H9 (cell line): ENCODE measurements around the gene SPHKAP. TPM values are rescaled to one million over a fixed set of nuclear protein-coding genes. Genes with fewer than 3 reads are reported as not detected.

Experiments used
- DNase-seq: peaks from one replicate; pipeline ENCODE4 v3.0.0-alpha.2; 2017
- H2AFZ ChIP-seq: one replicate; pipeline ENCODE4 v1.6.1; 2013; ENCODE audit warnings: mild to moderate bottlenecking, low read length, control low read depth, moderate library complexity
- H2AK5ac ChIP-seq: 2 replicates; pipeline ENCODE4 v1.6.1; 2013; ENCODE audit warnings: low read length, control low read depth, mixed read lengths; ENCODE audit not compliant: insufficient read length
- H2BK120ac ChIP-seq: one replicate; pipeline ENCODE4 v1.6.1; 2013; ENCODE audit warnings: low read depth, mild to moderate bottlenecking, low read length, control low read depth, inconsistent platforms; ENCODE audit not compliant: poor library complexity, severe bottlenecking
- H2BK12ac ChIP-seq: 2 replicates; pipeline ENCODE4 v1.6.1; 2013; ENCODE audit warnings: low read length, control low read depth, mixed read lengths, low read depth; ENCODE audit not compliant: insufficient read length
- H2BK15ac ChIP-seq: 2 replicates; pipeline ENCODE4 v1.6.1; 2013; ENCODE audit warnings: low read depth, low read length, control low read depth
- H2BK20ac ChIP-seq: one replicate; pipeline ENCODE4 v1.6.1; 2013; ENCODE audit warnings: low read depth, mild to moderate bottlenecking, low read length, control low read depth, inconsistent platforms; ENCODE audit not compliant: poor library complexity, severe bottlenecking
- H2BK5ac ChIP-seq: 2 replicates; pipeline ENCODE4 v1.6.1; 2013; ENCODE audit warnings: low read length, control low read depth, mixed read lengths; ENCODE audit not compliant: insufficient read length
- H3K14ac ChIP-seq: 2 replicates; pipeline ENCODE4 v1.6.1; 2013; ENCODE audit warnings: low read length, control low read depth; ENCODE audit not compliant: insufficient read depth
- H3K18ac ChIP-seq: 2 replicates; pipeline ENCODE4 v1.6.1; 2013; ENCODE audit warnings: low read depth, mild to moderate bottlenecking, mixed read lengths, low read length, control low read depth; ENCODE audit not compliant: insufficient read length
- H3K23ac ChIP-seq: 2 replicates; pipeline ENCODE4 v1.6.1; 2013; ENCODE audit warnings: low read length, control low read depth, mixed read lengths, low read depth; ENCODE audit not compliant: insufficient read length
- H3K23me2 ChIP-seq: 2 replicates; pipeline ENCODE4 v1.6.1; 2013; ENCODE audit warnings: low read depth, mild to moderate bottlenecking, mixed read lengths, low read length, control low read depth; ENCODE audit not compliant: insufficient read length, poor library complexity, severe bottlenecking
- H3K27ac ChIP-seq: 2 replicates; pipeline ENCODE4 v1.5.1; 2013; ENCODE audit warnings: low read length, control low read depth, mixed read lengths, low read depth; ENCODE audit not compliant: insufficient read length
- H3K27me3 ChIP-seq: 2 replicates; pipeline ENCODE4 v1.6.1; 2013; ENCODE audit warnings: low read length, control low read depth, inconsistent platforms; ENCODE audit not compliant: insufficient read depth
- H3K4ac ChIP-seq: 2 replicates; pipeline ENCODE4 v1.6.1; 2013; ENCODE audit warnings: low read depth, mild to moderate bottlenecking, control low read depth, inconsistent platforms, low read length, moderate library complexity
- H3K4me1 ChIP-seq: 2 replicates; pipeline ENCODE4 v1.6.1; 2013; ENCODE audit warnings: low read length, control low read depth, inconsistent platforms; ENCODE audit not compliant: insufficient read depth
- H3K4me2 ChIP-seq: 2 replicates; pipeline ENCODE4 v1.6.1; 2013; ENCODE audit warnings: low read length, control low read depth, mixed read lengths; ENCODE audit not compliant: insufficient read length, insufficient read depth
- H3K56ac ChIP-seq: 2 replicates; pipeline ENCODE4 v1.6.1; 2013; ENCODE audit warnings: low read depth, mild to moderate bottlenecking, mixed read lengths, low read length, control low read depth; ENCODE audit not compliant: insufficient read length
- H3K79me1 ChIP-seq: 2 replicates; pipeline ENCODE4 v1.6.1; 2013; ENCODE audit warnings: low read depth, mild to moderate bottlenecking, moderate library complexity, low read length, control low read depth, inconsistent platforms; ENCODE audit not compliant: insufficient read depth, poor library complexity, severe bottlenecking
- H3K79me2 ChIP-seq: 2 replicates; pipeline ENCODE4 v1.6.1; 2013; ENCODE audit warnings: low read length, control low read depth, inconsistent platforms; ENCODE audit not compliant: insufficient read depth
- H3K9ac ChIP-seq: 2 replicates; pipeline ENCODE4 v1.6.1; 2013; ENCODE audit warnings: low read length, control low read depth, mixed read lengths; ENCODE audit not compliant: insufficient read length; ENCODE audit errors: extremely low read depth
- H3K9me3 ChIP-seq: one replicate; pipeline ENCODE4 v1.6.1; 2013; ENCODE audit warnings: low read depth, low read length, inconsistent platforms; ENCODE audit not compliant: control insufficient read depth
- H3T11ph ChIP-seq: one replicate; pipeline ENCODE4 v1.6.1; 2013; ENCODE audit warnings: mild to moderate bottlenecking, low read length, control low read depth, inconsistent platforms
- H4K20me1 ChIP-seq: one replicate; pipeline ENCODE4 v1.6.1; 2013; ENCODE audit not compliant: control insufficient read depth, insufficient read length, insufficient read depth
- H4K5ac ChIP-seq: 2 replicates; pipeline ENCODE4 v1.6.1; 2013; ENCODE audit warnings: low read depth, mild to moderate bottlenecking, mixed read lengths, low read length, control low read depth; ENCODE audit not compliant: insufficient read length
- H4K8ac ChIP-seq: replicated peaks from 2 replicates; pipeline ENCODE4 v1.6.1; 2013; ENCODE audit warnings: low read length, control low read depth, mixed read lengths, low read depth; ENCODE audit not compliant: insufficient read length
- H4K91ac ChIP-seq: 2 replicates; pipeline ENCODE4 v1.6.1; 2013; ENCODE audit warnings: low read depth, mild to moderate bottlenecking, moderate library complexity, mixed read lengths, low read length, control low read depth; ENCODE audit not compliant: insufficient read length
- H3K27ac Mint-ChIP-seq, 3 experiments: 2 replicates in 2 of 3; 3 replicates in 1 of 3; pipeline ENCODE4 v1.8.0; 2020 to 2021; ENCODE audit warnings: mixed read lengths in 3 of 3, mild to moderate bottlenecking in 1 of 3, moderate library complexity in 1 of 3
- H3K27me3 Mint-ChIP-seq: 2 replicates; pipeline ENCODE4 v1.8.0; 2021; ENCODE audit warnings: low read depth, mild to moderate bottlenecking, moderate library complexity, mixed read lengths
- H3K36me3 Mint-ChIP-seq, 3 experiments: 2 replicates in 2 of 3; 3 replicates in 1 of 3; pipeline ENCODE4 v1.8.0; 2020 to 2021; ENCODE audit warnings: low read depth in 3 of 3, mixed read lengths in 3 of 3; ENCODE audit not compliant: insufficient read depth in 1 of 3
- H3K4me1 Mint-ChIP-seq, 2 experiments: 2 replicates each; pipeline ENCODE4 v1.8.0; 2020; ENCODE audit warnings: mixed read lengths in 2 of 2
- H3K4me3 Mint-ChIP-seq, 2 experiments: 2 replicates in 1 of 2; 3 replicates in 1 of 2; pipeline ENCODE4 v1.8.0; 2020 to 2021; ENCODE audit warnings: mild to moderate bottlenecking in 2 of 2, mixed read lengths in 2 of 2, moderate library complexity in 1 of 2
- H3K9me3 Mint-ChIP-seq, 2 experiments: 2 replicates in 1 of 2; 3 replicates in 1 of 2; pipeline ENCODE4 v1.8.0; 2020; ENCODE audit warnings: mild to moderate bottlenecking in 2 of 2, mixed read lengths in 2 of 2, moderate library complexity in 1 of 2
- CTCF ChIP-seq: fragments of 200-600 bp; sonication (generic); conservative IDR thresholded peaks from 3 replicates; pipeline ENCODE4 v1.8.0; 2021; ENCODE audit warnings: antibody characterized with exemption, mild to moderate bottlenecking
- WGBS: extraction: QIAGEN DNeasy Blood & Tissue Kit; methylation state at CpG from one replicate; pipeline ENCODE4 v1.1.7; 2013; ENCODE audit warnings: missing lambda C conversion rate, low lambda C conversion rate, mixed read lengths; ENCODE audit not compliant: insufficient read length; ENCODE audit errors: extremely low coverage; 5-methylcytosine and 5-hydroxymethylcytosine counted together
- total RNA-seq: library from RNA; stranded (reverse); gene quantifications from 2 replicates; pipeline ENCODE4 v1.2.1, GENCODE V29; 2021

SPHKAP gene
- total RNA-seq, 1 experiment from 2014 or later, result not detected

- H3K9ac ChIP-seq, result no peak overlapping the region
- no peaks in the 10 kb centered on the region for H3K79me1 ChIP-seq
- H3K9me3 Mint-ChIP-seq, result no peaks in the 10 kb centered on the region
- no peak overlapping the region for H3K27ac ChIP-seq
- H4K20me1 ChIP-seq, result no peaks in the 10 kb centered on the region
- no peak overlapping the region for H3K4ac ChIP-seq
- H2BK20ac ChIP-seq, result no peak overlapping the region
- DNase-seq, result no peak
- no peak overlapping the region for H4K5ac ChIP-seq
- no peaks in the 10 kb centered on the region for H3K79me2 ChIP-seq
- no peak overlapping the region for H2BK12ac ChIP-seq
- H3K27me3 Mint-ChIP-seq, result no peaks in the 10 kb centered on the region
- no peak overlapping the region for H2AK5ac ChIP-seq
- no peak for TF ChIP-seq CTCF
- no CpG with 5 or more reads among the region's 1 CpG for WGBS
- no peak overlapping the region for H2BK5ac ChIP-seq
- no peak overlapping the region for H4K91ac ChIP-seq
- no peak overlapping the region for H3K18ac ChIP-seq
- no peaks in the 10 kb centered on the region for H3K23me2 ChIP-seq
- H3K4me3 Mint-ChIP-seq, result no peak overlapping the region
- H2AFZ ChIP-seq, result no peak overlapping the region
- no peaks in the 10 kb centered on the region for H3K9me3 ChIP-seq
- H3K56ac ChIP-seq, result no peak overlapping the region
- H3K4me1 ChIP-seq, result no peaks in the 10 kb centered on the region
- H3K4me2 ChIP-seq, result no peak overlapping the region
- H3T11ph ChIP-seq, result no peak overlapping the region
- H2BK15ac ChIP-seq, result no peak overlapping the region
- no peaks in the 10 kb centered on the region for H3K27me3 ChIP-seq
- H2BK120ac ChIP-seq, result no peak overlapping the region
- H3K27ac Mint-ChIP-seq, result no peak overlapping the region
- no peak overlapping the region for H3K23ac ChIP-seq
- peaks cover 4% of the 10 kb centered on the region in 2 experiments; a peak in 2 of 4 replicates for H3K4me1 Mint-ChIP-seq
- no peak overlapping the region for H3K14ac ChIP-seq
- H4K8ac ChIP-seq, result no peak overlapping the region
- H3K36me3 Mint-ChIP-seq, result no peaks in the 10 kb centered on the region
These were observed 117.9 kb downstream of the SPHKAP start for GRCh38 chr2:228063558-228063957.
